NOMO-1 treated with DMSO at 0.1 percent for 48 hours (cell line): ENCODE results near the gene TRMT2A.
A peak's percentile ranks its signal among the peaks of the same experiment; 100 is the strongest.

ENCODE experiments used
- DNase-seq: peaks from one replicate; lab custom pipeline; 2025; ENCODE audit not compliant: unreplicated experiment; lab: John Stamatoyannopoulos, UW

TRMT2A gene

DNA sequence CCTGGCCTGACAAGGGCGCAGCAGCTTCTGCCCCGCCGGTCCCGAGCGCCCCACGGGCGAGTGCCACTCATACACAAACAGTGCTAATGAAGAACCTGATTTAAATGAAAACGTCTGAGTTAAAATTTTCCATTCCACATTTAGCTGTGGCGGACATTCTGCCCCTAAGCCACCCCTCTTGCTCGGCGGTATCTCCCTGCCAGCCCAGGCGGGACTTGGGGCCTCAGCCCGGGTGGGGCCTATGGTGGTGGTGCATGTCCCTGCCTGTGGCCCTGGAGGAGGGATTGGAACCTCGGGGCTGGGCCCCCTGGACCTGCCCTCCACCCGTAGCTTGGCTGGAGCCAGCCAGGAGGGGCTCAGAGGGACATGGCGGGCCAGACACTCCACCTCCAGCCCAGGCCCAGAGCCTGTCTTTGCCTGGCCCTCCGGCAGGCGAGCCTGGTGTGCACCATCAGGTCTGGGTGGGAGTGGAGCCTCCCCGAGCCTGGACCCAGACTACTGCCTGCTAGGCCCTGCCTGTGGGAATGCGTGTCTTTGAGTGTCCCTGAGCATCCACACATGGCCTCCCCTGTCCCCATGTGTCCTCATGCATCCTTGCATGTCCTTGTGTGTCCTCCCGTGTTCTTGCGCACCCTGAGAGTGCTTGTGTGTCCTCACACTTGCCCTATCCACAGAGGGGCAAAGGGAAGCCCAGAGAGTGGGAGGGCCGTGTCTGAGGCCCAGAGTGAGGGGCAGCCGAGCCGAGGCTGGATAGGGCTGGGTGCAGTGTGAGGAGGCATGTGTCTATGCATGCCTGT lies 19.0 kb upstream of the TRMT2A start:
- DNase-seq = no peak

DNA sequence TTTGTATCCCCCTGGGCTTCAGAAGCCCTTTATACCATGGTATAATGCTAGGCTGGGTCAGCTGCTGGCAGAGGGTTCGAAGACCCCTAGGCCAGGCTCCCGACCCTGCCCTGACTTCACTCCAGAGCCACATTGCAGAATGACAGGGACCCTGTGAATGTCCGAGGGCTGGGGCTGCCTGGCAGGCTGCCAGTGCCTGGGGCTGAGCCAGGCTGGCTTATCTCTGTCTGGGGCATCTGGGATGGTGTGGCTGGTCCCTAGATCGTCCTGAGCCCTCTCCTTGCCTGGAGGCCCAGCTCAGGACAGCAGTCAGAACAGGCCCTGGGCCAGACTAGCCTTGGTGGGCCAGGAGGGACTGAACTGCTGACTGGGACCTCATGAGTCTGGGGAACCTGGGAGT lies 18.2 kb upstream of the TRMT2A start:
- no peak for DNase-seq

DNA sequence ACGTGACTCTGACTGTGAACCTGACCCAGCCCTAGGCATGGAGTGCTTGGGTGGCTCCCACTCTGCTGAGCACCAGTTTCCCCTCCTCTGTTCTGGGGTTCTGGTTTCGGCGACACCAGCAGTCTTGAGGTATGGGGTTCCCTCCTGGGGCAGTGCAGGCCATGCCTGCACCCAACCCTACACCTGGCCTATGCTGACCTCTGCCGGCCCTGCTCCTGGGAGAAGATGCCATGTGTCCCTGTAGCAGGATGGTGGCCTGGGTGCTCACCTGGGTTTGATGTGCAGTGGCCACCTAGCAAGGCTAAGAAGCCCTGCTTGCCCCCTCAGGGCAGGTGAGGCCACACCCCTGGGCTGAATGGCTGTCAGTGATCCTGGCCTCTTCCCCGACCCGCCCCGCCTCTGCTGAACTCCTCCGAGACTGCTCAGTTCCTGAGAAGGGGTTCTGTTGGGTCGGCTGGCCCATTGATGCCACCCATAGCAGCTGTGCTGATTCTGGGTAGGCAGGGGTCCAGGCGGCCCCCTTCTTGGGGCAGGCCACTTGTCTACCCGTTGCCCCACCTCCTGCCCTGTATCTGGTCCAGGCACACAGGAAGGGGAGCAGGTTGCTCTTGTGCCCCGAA lies 17.0 kb upstream of the TRMT2A start:
- no peak for DNase-seq

DNA sequence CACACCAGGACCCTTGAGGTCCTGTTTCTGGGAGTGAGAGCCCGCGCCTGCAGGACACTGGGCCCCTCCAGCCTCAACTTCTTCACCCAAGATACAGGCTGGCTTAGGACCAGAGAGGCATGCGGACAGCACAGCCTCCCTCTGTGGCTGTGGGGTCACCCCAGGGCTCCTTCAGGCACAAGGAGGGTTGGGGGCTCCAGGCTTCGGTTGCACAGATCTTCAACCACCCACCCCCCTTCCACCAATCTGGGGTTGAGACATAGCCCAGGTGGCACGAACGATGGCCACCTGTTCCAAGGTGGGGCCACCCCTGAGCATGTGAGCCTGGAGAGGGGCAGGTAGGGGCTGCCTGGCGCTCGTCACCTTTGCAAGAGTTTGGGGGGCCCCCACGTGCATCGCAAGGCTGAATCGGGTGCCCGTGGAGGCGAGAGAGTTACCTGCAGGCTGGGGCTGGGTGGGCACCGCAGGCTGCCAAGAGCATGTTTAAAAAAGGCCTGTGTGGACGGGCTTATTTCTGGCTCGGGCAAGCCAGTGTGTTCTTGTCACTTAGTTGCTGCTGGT lies 15.7 kb upstream of the TRMT2A start:
- DNase-seq = no peak

DNA sequence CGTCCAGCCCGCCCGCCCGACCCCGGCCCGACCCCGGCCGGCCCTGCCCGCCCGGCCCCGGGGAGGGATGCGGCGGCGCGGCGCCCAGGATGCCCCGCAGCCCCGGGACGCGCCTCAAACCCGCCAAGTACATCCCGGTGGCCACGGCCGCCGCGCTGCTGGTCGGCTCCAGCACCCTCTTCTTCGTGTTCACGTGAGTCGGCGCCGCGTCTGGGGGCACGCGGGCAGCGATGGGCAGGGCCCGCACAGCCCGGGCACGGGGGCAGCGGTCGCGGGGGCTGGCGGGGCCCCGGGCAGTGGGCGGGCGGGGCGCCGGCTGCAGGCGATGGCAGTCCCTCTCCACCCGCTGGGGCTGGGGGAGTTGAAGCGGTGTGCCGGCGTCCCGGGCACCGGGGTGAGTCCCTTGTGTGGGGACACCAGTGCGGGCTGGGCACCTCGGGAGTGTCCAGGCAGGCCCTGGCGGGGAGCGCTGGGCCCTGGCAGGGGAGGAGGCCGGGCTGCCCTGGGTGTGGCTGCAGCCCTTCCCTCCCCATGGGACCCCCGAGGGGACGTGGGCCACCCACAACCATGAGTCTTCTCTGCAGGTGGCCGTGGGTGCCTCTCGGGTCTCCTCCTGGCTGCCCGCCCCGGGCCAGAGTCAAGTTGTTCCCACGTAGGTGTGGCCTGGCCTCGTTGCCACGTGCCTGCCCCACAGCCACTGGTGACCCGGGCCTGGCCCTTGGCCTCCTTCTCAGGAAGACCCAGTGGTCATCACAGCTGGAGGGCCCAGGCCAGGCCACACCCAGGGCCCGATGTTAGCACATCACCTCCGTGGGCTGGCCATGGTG lies 15.0 kb upstream of the TRMT2A start:
- DNase-seq = no peak

DNA sequence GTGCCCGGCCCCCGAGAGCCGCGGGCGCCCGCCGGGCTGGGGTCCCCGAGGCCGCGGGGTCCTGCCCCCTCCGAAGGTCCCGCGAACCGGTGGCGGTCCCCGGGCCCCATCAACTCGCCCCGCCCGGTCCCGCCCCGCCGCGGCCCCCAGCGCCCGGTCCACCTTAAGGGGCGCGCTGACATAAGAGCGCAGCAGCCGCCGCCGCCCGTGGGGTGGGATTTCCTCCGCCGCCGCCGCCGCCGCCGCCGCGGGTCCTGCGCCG lies 14.5 kb upstream of the TRMT2A start, which contains the start of gene ZDHHC8:
Gene ZDHHC8, plus strand, starts transcription at position 208 of the 262 bp plus-strand sequence. CDS start 144 bp downstream, outside the sequence.
- no peak for DNase-seq

DNA sequence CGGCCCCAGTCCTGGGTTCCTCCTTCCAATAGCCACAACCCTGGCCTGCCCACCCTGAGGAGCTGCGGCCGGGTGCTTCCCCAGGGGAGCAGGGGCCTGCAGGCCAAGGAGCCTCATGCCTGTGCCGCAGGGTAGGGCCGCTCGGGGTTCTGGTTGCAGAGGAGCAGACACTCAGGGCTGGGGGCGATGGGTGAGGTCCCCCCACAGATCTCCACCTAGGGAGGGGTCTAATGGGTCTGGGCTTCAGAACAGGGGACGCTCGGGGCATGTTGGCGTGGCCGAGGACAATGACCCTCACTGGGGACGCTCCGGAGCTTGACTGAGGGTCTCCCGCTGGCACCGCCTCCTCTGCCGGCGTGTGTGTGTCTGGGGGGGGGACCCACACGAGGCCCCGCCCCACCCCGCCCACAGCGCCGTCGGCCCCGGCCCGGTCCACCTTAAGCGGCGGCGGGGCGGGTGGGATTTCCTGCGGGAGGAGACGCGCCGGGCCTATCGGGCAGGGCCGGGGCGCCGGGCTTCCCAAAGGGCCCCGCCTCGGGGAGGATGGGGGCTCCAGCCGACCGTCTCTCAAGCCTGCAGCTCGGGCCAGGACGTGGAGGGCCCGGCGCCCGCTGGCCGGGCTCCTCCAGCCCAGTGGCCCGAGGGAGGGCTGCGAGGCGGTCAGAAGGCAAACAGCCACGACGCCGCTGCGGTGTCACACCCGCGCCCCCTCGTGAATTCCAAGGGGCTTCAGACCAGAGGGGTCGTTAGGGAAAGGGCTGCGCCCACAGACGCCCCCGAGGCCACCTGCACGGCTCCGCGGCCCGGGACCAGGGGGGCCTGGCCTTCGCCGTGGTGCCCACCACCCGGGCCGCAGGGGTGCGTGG lies 13.9 kb upstream of the TRMT2A start:
- peak; percentile 32 for DNase-seq

DNA sequence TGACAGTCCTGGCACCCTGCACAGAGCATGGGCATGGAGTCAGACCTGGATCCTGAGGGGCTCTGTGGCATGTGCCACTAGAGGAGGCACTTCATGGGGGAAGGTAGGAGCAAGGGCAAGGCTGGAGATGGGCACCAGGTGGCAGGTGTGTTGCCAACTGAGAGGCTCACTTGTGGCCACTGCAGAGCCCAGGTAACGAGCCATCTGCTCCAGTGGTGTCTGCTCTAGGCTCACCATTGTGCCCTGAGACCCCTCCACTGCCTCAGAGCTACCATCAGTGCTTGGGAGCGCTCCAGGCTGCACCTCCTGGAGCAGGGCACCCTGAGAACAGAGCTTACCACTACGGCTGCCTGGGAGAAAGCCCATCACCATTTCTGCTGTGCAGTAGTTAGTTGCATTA lies 13.3 kb upstream of the TRMT2A start:
- no peak for DNase-seq

DNA sequence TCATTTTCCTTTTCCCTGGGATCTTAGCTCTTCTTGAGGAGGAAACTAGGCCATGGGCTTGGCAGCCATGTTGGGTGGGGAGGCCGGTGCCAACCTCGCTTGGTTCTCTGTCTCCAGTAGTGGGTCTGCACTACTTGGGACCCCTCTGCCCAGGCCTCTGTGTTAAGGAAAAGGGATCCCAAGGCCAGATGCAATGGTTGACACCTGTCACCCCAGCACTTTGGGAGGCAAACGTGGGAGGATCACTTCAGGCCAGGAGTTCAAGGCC lies 12.7 kb upstream of the TRMT2A start:
- DNase-seq = no peak

DNA sequence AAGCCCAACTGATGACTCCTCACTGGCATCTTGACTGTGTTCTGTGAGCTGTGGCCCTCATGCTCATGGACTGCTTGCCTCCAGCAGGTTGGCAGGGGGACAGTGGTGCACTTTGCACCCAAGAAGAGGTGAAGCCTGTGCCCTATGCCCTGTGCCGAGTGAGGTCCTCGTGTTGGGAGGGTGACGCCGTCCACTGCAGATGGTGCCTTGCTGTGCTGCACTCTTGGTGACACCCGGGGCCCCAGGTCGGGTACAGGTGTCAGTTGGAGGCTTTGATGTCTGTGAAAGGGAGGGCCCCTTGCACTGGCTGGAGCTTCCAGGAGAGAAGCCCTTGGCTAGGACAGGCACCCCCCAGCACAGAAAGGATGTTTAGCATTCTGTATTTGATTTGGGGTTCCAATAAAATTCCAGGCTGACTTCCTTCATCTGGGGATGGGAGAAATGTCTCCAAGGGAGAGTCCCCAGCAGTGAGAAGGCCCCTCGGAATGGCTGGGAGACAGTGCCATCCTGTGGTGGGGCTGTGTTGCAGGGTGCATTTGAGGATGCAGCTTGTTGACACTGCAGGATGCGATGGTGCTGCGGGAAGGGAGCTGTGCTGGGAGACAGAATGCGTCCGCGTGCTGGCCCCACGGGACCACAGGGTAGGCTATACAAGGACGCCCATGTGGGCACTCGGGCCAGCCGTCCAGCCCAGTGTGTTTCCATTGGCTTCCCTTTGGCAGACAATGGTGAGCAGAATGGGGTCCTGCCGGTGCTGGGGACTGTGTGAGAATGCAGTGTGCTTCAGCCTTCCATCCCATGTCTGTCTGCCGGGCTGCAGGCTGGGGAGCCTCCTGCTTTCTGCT lies 12.1 kb upstream of the TRMT2A start:
- DNase-seq = no peak

DNA sequence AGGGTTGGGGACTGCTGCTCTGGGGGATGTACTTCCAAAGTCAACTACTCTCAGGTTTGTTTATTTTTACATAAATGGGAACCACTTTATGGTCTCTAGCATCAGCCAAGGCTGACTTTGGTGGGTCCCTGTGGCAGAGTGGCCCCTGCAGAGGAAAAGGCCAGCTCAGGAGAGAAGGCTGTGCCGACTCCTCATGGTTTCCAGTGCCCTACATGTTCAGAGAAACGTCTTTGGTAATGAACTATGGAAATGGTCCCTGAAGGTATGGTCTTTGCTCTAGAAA lies 11.5 kb upstream of the TRMT2A start:
- no peak for DNase-seq

DNA sequence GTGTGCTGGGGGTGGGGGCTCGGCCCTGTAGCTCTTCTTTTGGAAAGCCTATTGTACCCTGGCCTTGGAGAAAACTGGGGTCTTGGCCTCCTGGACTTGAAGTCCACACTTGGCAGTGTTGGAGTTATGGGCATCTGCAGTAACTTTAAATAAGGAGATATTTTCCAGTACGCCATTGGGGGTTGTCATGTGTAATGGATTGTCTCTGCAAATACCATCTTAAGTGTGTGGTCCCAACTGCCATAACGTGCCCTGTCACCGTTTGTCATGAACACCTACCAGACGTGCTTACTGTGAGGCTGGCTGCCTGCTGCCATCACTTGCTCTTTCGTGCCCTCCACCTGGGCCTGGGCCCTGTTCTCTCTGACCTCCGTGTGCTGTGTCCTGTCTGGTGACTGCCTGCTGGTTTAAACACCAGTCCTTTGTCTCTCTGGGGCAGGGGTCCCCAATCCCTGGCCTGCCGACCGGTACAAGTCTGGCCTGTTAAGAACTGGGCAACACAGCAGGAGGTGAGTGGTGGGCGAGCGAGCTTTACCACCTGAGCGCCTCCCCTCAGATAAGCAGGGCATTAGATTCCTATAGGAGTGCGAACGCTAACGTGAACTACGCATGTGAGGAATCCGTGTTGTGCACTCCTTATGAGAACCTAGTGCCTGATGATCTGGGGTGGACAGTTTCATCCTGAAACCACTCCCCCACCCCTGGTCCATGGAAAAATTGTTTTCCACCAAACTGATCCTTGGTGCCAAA lies 11.0 kb upstream of the TRMT2A start:
- DNase-seq = no peak

DNA sequence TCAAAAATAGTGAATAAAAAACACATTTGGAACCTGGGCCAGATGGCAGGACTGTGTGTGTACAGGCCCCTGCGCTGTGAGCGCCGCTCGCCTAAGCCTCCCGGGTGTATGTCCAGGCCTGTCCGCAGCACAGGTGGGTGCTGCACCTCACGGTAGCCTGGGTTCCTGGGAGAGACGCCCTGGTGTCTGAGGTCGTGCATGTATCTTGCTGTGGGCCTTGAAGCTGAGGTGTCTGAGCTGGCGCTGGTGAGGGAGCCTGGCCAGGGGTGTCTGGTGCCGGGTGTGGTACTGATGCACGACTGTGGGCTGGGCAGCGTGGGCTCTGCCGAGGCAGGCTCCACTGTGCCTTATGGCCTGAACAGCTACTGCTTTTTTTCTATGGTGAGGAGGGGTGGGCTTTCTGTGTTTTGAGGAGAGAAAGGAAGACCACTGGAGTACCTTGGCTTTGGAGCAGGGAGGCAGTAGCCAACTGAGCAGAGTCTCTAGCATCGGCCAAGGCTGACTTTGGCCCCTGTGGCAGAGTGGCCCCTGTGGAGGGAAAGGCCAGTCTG lies 10.4 kb upstream of the TRMT2A start:
- DNase-seq = no peak

DNA sequence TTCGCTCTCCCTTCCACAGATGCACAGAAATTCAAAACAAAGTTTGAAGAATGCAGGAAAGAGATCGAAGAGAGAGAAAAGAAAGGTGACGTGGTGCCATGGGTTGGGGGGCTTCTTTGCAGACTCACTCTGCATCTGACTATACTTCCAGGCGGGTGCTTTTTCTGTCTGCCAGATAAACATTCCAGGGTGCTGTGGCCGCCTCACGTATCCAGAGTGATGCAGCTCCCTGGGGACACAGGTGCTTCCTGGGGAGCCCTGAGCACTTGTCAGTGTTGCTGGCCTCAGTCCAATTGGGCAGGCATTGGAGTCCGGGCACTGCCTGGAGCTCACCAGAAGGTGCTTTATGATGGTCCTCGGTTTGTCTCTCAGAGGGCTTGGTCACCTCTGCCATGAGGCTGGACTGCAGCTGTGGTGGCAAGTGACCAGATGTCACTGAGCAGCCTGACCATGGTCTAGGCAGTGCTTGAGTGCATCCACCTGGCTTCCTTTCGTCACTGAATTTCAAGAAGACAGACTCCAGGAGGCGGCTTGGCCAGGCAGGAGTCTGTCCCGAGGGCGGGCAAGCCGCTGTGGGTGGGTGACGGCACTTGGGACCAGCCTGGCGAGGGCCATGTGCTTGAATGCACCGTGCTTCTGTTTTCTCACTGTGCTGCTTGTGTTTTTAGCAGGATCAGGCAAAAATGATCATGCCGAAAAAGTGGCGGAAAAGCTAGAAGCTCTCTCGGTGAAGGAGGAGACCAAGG lies 9.4 kb upstream of the TRMT2A start:
- DNase-seq = no peak

DNA sequence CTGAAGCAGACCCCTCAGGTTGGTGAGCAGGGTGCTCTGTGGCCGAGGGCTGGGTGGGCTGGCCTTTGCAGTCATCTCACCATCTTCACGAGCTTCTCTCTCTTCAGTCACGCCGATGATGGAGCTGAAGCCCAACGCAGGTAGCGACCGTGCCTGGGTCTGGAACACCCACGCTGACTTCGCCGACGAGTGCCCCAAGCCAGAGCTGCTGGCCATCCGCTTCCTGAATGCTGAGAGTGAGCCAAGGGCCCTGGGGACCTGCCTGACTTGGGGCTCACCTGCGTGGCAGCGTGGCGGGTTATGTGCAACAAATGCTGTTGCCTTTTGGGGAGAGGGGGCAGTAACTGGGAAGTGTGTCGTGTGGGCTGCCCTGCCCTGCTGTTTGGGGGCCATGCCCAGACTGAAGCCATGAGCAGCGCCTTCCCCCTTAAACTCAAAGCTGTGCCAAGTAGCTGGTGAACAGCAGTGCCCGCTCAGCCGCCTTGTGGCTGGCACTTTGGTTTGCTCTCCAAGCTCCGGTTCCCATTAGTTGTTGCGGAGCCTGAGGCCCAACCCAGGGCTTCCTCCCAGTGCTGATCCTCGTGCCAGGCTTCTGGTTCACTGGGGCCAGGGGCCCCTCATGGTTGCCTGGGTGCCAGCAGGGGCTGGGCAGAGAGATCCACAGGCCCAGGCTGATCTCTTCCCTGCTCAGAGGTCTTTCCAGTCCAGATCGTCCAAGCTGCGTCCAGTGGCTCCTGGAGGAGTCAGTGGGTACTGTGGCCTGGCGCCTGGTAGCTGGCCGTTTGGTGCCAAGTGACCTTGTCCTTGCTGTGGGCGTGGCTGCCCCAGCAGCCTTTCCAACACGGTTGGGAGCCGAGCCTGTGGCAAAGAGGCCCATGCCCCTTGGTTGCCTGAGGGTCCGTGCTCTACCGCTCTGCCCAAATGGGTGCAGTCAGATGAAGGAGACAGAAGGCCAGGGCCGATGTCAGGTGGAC lies 8.5 kb upstream of the TRMT2A start:
- DNase-seq = no peak

DNA sequence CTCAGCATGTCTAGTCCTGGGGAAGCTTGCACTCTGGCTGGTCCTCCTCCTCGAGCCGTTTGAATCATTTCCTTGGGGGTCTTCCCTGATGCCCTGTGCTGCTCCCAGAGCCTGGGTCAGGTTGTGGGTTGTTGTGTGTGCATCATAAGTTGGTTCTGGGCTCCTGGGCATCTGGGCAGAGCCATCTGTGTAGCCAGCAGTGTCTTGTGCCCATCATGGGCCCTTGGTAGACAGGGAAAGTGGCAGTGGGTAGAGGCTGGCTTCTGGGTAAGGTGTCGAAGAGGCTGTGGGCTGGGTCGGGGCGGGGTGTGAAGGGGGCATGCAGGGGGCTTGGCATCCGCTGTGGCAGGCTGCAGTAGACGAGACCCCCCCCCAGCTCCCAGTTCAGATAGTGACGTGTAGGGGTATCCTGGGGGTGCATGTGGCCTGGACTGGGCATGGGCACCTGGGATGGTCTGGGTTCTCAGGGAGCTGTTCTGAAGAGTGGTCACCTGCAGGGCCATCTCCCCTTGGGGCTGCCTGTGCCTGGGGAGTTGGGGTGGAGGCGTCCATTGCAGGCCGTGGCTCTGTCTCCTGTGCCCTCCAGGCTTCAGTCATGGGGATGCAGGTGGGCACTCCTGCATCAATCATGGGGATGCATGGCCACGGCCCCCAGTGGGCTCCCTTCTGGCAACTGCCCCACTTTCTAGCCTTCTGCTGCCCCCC lies 7.2 kb upstream of the TRMT2A start:
- DNase-seq = no peak
